ENCODE results near the gene OSCP1. TPM values are rescaled to one million over a fixed set of nuclear protein-coding genes. Genes with fewer than 3 reads are reported as not detected.

The OSCP1 gene
- total and polyA plus RNA-seq, 2 donors (not counting 1 experiment from before 2014, with no cell fraction given), result 0.16 to 0.94 TPM

- peak within 1 kb of the TSS; percentile 95 for H3K9ac ChIP-seq (ENCODE audit: low read length)
- Mint-ChIP-seq H3K4me1 (peaks cover 55% of the 10 kb centered on the region), H3K9me3 (ENCODE audit: insufficient read depth) (no peaks in the 10 kb centered on the region), H3K4me3 (peak within 1 kb of the TSS; percentile 92), H3K27me3 (no peaks in the 10 kb centered on the region), H3K27ac (peak within 1 kb of the TSS; percentile 94)
- H4K20me1 ChIP-seq (ENCODE audit: control insufficient read depth, insufficient read depth, low read length, poor library complexity, severe bottlenecking), result no peaks in the 10 kb centered on the region
- peak; percentile 88 for ATAC-seq (ENCODE audit: low read depth)
- peaks cover 0 to 16% of the 10 kb centered on the region in 2 experiments for H3K36me3 ChIP-seq (replicated peaks in 1 of 2; ENCODE audit: control extremely low read depth in 1 of 2, control insufficient read depth in 1 of 2, extremely low read depth in 1 of 2, insufficient read depth in 2 of 2, low read length in 1 of 2)
- peak within 1 kb of the TSS; percentile 76 to 99 (median 97) for H3K4me3 ChIP-seq (ENCODE audit: control extremely low read depth in 1 of 5, extremely low read depth in 1 of 5, insufficient read depth in 1 of 5, low read depth in 2 of 5, low read length in 4 of 5)
- peak within 1 kb of the TSS; percentile 78 for H3K4me2 ChIP-seq (replicated peaks; ENCODE audit: low read depth, low read length, poor library complexity, severe bottlenecking)
- DNase-seq, result peak; percentile 93
- POLR2A ChIA-PET, result interaction anchor here (0.6 to 4.5 kb wide), 7 partner anchors 10 to 242 kb away, joined by 3 to 34 read pairs (median 4); partner anchors contain the start of genes MAP7D1, MRPS15 and STK40
- peaks cover 20 to 47% of the 10 kb centered on the region in 2 donors for H3K4me1 ChIP-seq (ENCODE audit: control insufficient read depth in 2 of 2, insufficient read depth in 2 of 2, low read length in 2 of 2)
- H3K27me3 ChIP-seq (replicated peaks in 1 of 4; ENCODE audit: control extremely low read depth in 1 of 4, control insufficient read depth in 3 of 4, insufficient read depth in 4 of 4, low read length in 3 of 4), result no peaks in the 10 kb centered on the region
- under 1% methylated on average over 54 of the region's 60 CpGs for WGBS (ENCODE audit: insufficient coverage)
- peaks cover 77% of the 10 kb centered on the region for H3K79me2 ChIP-seq (ENCODE audit: control insufficient read depth, insufficient read depth, low read length)
- CTCF ChIA-PET, result interaction anchor here (0.9 to 7.4 kb wide), 7 partner anchors 11 to 248 kb away, joined by 3 to 52 read pairs (median 6); partner anchors contain the start of gene TRAPPC3
- intact Hi-C loops (cut with micrococcal nuclease), result loop anchor here (1.0 to 5.0 kb wide), 5 partner anchors 11 to 755 kb away; partner anchors contain the start of genes PSMB2, SH3D21 and TRAPPC3
- peak within 1 kb of the TSS; percentile 82 for H2AFZ ChIP-seq (ENCODE audit: insufficient read depth, low read depth, low read length, poor library complexity, severe bottlenecking)
- H3K9me3 ChIP-seq (ENCODE audit: control extremely low read depth in 1 of 3, control insufficient read depth in 2 of 3, insufficient read depth in 1 of 3, low read length in 2 of 3), result peaks cover 0 to 10% (median 0%) of the 10 kb centered on the region in 3 donors
- TF ChIP-seq EZH2 (IDR thresholded peaks at IDR 0.05; ENCODE audit: borderline replicate concordance, insufficient read depth, low read depth, low read length, poor library complexity, severe bottlenecking) (no peak), CTCF (IDR thresholded peaks at IDR 0.05) (no peak)
- peak within 1 kb of the TSS; percentile 78 to 93 for H3K27ac ChIP-seq (ENCODE audit: low read length in 2 of 2)
These were observed 52.6 kb downstream of the OSCP1 start, which contains the start of gene LSM10 for GRCh38 chr1:36397378-36398230. Gene LSM10 (minus strand): TSS chr1:36397908. CDS start chr1:36394129, 3,779 bp downstream.
